ENCODE data around the gene FGF22.

The FGF22 gene

DNA sequence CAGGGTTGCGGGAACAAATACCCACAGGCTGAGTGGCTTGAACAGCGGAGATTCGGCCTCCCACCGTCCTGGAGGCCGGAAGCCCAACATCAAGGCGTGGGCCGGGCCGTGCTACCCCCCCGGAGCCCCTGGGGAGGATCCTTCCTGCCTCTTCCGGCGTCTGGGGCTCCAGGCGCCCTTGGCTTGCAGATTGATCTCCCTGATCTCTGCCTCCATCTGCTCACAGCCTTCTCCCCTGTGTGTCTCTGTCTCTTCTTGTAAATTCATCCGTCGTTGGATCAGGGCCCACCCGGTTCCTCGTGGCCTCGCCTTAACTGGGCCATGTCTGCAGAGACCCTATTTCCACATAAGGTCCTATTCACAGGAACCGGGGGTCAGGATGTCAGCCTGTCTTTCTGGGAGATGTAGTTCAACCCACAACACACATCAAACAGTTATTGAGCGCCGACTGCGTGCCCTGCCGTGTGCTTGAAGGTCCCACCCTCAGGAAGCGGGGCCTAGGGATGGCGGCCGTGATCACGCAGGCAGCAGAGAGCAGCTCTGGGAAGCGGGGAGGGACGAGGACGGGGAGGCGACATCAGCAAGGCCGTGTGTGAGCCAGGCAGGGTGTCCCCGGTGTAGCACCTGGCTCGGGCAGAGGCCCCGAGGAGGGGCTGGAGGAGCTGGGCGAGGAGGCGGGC is 28.7 kb upstream of the FGF22 start:
- peak overlapping the region; percentile 36 for H3K4me3 ChIP-seq (ENCODE audit: low read depth, low read length)

DNA sequence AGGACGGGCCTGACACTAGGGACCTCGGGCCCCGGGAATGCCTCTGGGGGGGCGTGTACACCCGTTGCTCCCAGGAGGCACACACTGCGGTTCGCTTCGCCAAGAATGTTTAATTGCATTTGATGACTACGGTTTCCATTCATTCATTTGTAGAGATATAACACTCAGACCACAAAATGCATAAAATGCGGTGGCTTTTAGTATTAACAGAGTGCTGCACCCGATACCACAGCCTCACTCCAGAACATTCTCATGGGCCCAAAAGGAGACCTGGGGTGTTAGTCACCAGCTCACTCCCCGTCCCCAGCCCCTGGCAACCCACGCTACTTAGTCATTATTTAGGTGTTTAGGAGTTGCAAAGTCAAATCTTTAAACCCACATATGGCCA is 28.2 kb upstream of the FGF22 start:
- TF ChIP-seq POLR2A (IDR thresholded peaks at IDR 0.05; ENCODE audit: extremely low read depth, insufficient read length) (no peak), MYC (IDR thresholded peaks at IDR 0.05; ENCODE audit: low read depth, low read length) (no peak)
- TF ChIP-seq, protein P1, sequence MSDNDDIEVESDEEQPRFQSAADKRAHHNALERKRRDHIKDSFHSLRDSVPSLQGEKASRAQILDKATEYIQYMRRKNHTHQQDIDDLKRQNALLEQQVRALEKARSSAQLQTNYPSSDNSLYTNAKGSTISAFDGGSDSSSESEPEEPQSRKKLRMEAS (IDR thresholded peaks at IDR 0.05; ENCODE audit: low read depth, low read length): no peak
- TF ChIP-seq, protein P2, sequence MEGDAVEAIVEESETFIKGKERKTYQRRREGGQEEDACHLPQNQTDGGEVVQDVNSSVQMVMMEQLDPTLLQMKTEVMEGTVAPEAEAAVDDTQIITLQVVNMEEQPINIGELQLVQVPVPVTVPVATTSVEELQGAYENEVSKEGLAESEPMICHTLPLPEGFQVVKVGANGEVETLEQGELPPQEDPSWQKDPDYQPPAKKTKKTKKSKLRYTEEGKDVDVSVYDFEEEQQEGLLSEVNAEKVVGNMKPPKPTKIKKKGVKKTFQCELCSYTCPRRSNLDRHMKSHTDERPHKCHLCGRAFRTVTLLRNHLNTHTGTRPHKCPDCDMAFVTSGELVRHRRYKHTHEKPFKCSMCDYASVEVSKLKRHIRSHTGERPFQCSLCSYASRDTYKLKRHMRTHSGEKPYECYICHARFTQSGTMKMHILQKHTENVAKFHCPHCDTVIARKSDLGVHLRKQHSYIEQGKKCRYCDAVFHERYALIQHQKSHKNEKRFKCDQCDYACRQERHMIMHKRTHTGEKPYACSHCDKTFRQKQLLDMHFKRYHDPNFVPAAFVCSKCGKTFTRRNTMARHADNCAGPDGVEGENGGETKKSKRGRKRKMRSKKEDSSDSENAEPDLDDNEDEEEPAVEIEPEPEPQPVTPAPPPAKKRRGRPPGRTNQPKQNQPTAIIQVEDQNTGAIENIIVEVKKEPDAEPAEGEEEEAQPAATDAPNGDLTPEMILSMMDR (IDR thresholded peaks at IDR 0.05; ENCODE audit: low read depth, low read length): no peak
- H3K4me3 ChIP-seq (ENCODE audit: low read depth, low read length): peak overlapping the region; percentile 36
- DNase-seq (ENCODE audit: low read depth): peak; percentile 57

More for the DNA sequence above, 28.7 kb upstream of the FGF22 start:
- TF ChIP-seq, protein P2 (IDR thresholded peaks at IDR 0.05; ENCODE audit: low read depth, low read length): no peak
- TF ChIP-seq MYC (IDR thresholded peaks at IDR 0.05; ENCODE audit: low read depth, low read length): peak; percentile 30
- TF ChIP-seq, protein P1 (IDR thresholded peaks at IDR 0.05; ENCODE audit: low read depth, low read length): peak; percentile 27; the same call in 1 of the 2 replicates
- no peak for TF ChIP-seq POLR2A (IDR thresholded peaks at IDR 0.05; ENCODE audit: extremely low read depth, insufficient read length)
- peak; percentile 93 for DNase-seq (ENCODE audit: low read depth)

DNA sequence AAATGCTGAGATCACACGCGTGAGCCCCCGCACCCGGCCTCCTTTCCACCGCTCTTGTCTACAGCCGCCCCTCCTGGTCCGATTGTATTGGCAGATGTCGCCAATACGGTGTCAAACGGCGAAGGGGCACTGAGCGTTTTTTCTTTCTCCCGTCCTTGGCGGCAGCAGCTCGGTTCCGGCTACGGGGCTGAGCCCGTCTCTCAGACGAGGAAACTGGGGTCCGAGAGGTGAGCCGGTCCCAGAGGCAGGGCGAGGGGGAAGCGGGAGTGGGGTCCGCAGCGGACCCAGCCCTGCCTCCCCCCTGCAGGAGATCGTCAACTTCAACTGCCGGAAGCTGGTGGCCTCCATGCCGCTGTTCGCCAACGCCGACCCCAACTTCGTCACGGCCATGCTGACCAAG is 26.7 kb upstream of the FGF22 start:
- TF ChIP-seq, protein P1 (IDR thresholded peaks at IDR 0.05; ENCODE audit: low read depth, low read length): no peak
- TF ChIP-seq, protein P2 (IDR thresholded peaks at IDR 0.05; ENCODE audit: low read depth, low read length): no peak
- H3K4me3 ChIP-seq (ENCODE audit: low read depth, low read length): no peak overlapping the region
- DNase-seq (ENCODE audit: low read depth): no peak

DNA sequence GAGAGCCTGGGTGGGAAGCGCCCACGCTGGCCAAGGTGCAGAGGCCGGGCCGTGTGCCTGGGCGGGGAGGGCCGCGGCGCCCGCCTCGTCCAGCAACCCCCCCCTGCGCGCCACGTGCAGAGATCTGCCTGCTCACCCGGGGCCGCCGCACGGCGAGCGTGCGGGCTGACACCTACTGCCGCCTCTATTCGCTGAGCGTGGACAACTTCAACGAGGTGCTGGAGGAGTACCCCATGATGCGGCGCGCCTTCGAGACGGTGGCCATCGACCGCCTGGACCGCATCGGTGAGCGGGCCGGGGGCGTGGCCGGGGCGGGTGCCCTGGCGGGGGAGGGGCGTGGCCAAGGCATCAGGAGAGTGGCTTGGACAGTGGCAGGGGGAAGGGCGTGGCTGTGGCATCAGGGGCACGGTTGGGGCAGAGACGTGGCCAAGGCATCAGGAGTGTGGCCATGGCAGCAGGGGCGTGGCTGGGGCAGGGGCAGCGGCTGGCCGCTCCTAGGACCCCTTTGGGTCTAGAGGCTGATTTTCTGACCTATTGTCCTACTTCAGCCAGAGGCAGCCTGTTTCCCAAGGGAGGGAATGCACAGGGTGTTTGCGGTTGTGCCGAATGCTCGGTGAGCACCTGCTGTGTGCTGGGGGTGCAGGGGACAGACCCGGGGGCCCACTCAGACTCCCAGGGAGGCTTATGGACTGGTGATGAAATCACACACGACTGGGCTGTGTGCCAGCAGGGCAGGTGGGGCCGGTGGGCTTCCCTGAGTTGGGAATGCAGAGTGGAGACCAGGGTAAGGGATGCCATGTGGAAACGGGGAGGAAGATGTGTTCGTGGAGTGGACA is 25.7 kb upstream of the FGF22 start:
- TF ChIP-seq, protein P1 (IDR thresholded peaks at IDR 0.05; ENCODE audit: low read depth, low read length): no peak
- TF ChIP-seq MYC (IDR thresholded peaks at IDR 0.05; ENCODE audit: low read depth, low read length) (no peak), POLR2A (IDR thresholded peaks at IDR 0.05; ENCODE audit: extremely low read depth, insufficient read length) (no peak)
- no peak for DNase-seq (ENCODE audit: low read depth)
- no peak overlapping the region for H3K4me3 ChIP-seq (ENCODE audit: low read depth, low read length)

DNA sequence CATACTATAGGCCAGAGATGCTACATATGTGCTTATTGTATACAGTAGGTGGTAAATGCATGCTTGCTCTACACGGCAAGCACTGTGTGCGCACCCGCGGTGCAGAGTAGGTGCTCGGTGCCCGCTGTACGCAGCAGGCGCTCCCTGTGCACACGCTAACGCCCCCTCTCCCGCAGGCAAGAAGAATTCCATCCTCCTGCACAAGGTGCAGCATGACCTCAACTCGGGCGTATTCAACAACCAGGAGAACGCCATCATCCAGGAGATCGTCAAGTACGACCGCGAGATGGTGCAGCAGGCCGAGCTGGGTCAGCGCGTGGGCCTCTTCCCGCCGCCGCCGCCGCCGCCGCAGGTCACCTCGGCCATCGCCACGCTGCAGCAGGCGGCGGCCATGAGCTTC is 24.1 kb upstream of the FGF22 start:
- DNase-seq (ENCODE audit: low read depth): no peak
- no peak overlapping the region for H3K4me3 ChIP-seq (ENCODE audit: low read depth, low read length)
- TF ChIP-seq MYC (IDR thresholded peaks at IDR 0.05; ENCODE audit: low read depth, low read length) (no peak), POLR2A (IDR thresholded peaks at IDR 0.05; ENCODE audit: extremely low read depth, insufficient read length) (no peak)
- TF ChIP-seq, protein P1 (IDR thresholded peaks at IDR 0.05; ENCODE audit: low read depth, low read length): no peak
- TF ChIP-seq, protein P2 (IDR thresholded peaks at IDR 0.05; ENCODE audit: low read depth, low read length): no peak

Data from NB4 (cell line).